H9 (cell line): ENCODE measurements around the gene LDHA. TPM values are rescaled to one million over a fixed set of nuclear protein-coding genes. Genes with fewer than 3 reads are reported as not detected.

Experiments used
- DNase-seq: peaks from one replicate; pipeline ENCODE4 v3.0.0-alpha.2; 2017
- H2AFZ ChIP-seq: one replicate; pipeline ENCODE4 v1.6.1; 2013; ENCODE audit warnings: mild to moderate bottlenecking, low read length, control low read depth, moderate library complexity
- H2AK5ac ChIP-seq: 2 replicates; pipeline ENCODE4 v1.6.1; 2013; ENCODE audit warnings: low read length, control low read depth, mixed read lengths; ENCODE audit not compliant: insufficient read length
- H2BK120ac ChIP-seq: one replicate; pipeline ENCODE4 v1.6.1; 2013; ENCODE audit warnings: low read depth, mild to moderate bottlenecking, low read length, control low read depth, inconsistent platforms; ENCODE audit not compliant: poor library complexity, severe bottlenecking
- H2BK12ac ChIP-seq: 2 replicates; pipeline ENCODE4 v1.6.1; 2013; ENCODE audit warnings: low read length, control low read depth, mixed read lengths, low read depth; ENCODE audit not compliant: insufficient read length
- H2BK15ac ChIP-seq: 2 replicates; pipeline ENCODE4 v1.6.1; 2013; ENCODE audit warnings: low read depth, low read length, control low read depth
- H2BK20ac ChIP-seq: one replicate; pipeline ENCODE4 v1.6.1; 2013; ENCODE audit warnings: low read depth, mild to moderate bottlenecking, low read length, control low read depth, inconsistent platforms; ENCODE audit not compliant: poor library complexity, severe bottlenecking
- H2BK5ac ChIP-seq: 2 replicates; pipeline ENCODE4 v1.6.1; 2013; ENCODE audit warnings: low read length, control low read depth, mixed read lengths; ENCODE audit not compliant: insufficient read length
- H3K14ac ChIP-seq: 2 replicates; pipeline ENCODE4 v1.6.1; 2013; ENCODE audit warnings: low read length, control low read depth; ENCODE audit not compliant: insufficient read depth
- H3K18ac ChIP-seq: 2 replicates; pipeline ENCODE4 v1.6.1; 2013; ENCODE audit warnings: low read depth, mild to moderate bottlenecking, mixed read lengths, low read length, control low read depth; ENCODE audit not compliant: insufficient read length
- H3K23ac ChIP-seq: 2 replicates; pipeline ENCODE4 v1.6.1; 2013; ENCODE audit warnings: low read length, control low read depth, mixed read lengths, low read depth; ENCODE audit not compliant: insufficient read length
- H3K23me2 ChIP-seq: 2 replicates; pipeline ENCODE4 v1.6.1; 2013; ENCODE audit warnings: low read depth, mild to moderate bottlenecking, mixed read lengths, low read length, control low read depth; ENCODE audit not compliant: insufficient read length, poor library complexity, severe bottlenecking
- H3K27ac ChIP-seq: 2 replicates; pipeline ENCODE4 v1.5.1; 2013; ENCODE audit warnings: low read length, control low read depth, mixed read lengths, low read depth; ENCODE audit not compliant: insufficient read length
- H3K27me3 ChIP-seq: 2 replicates; pipeline ENCODE4 v1.6.1; 2013; ENCODE audit warnings: low read length, control low read depth, inconsistent platforms; ENCODE audit not compliant: insufficient read depth
- H3K4ac ChIP-seq: 2 replicates; pipeline ENCODE4 v1.6.1; 2013; ENCODE audit warnings: low read depth, mild to moderate bottlenecking, control low read depth, inconsistent platforms, low read length, moderate library complexity
- H3K4me1 ChIP-seq: 2 replicates; pipeline ENCODE4 v1.6.1; 2013; ENCODE audit warnings: low read length, control low read depth, inconsistent platforms; ENCODE audit not compliant: insufficient read depth
- H3K4me2 ChIP-seq: 2 replicates; pipeline ENCODE4 v1.6.1; 2013; ENCODE audit warnings: low read length, control low read depth, mixed read lengths; ENCODE audit not compliant: insufficient read length, insufficient read depth
- H3K56ac ChIP-seq: 2 replicates; pipeline ENCODE4 v1.6.1; 2013; ENCODE audit warnings: low read depth, mild to moderate bottlenecking, mixed read lengths, low read length, control low read depth; ENCODE audit not compliant: insufficient read length
- H3K79me1 ChIP-seq: 2 replicates; pipeline ENCODE4 v1.6.1; 2013; ENCODE audit warnings: low read depth, mild to moderate bottlenecking, moderate library complexity, low read length, control low read depth, inconsistent platforms; ENCODE audit not compliant: insufficient read depth, poor library complexity, severe bottlenecking
- H3K79me2 ChIP-seq: 2 replicates; pipeline ENCODE4 v1.6.1; 2013; ENCODE audit warnings: low read length, control low read depth, inconsistent platforms; ENCODE audit not compliant: insufficient read depth
- H3K9ac ChIP-seq: 2 replicates; pipeline ENCODE4 v1.6.1; 2013; ENCODE audit warnings: low read length, control low read depth, mixed read lengths; ENCODE audit not compliant: insufficient read length; ENCODE audit errors: extremely low read depth
- H3K9me3 ChIP-seq: one replicate; pipeline ENCODE4 v1.6.1; 2013; ENCODE audit warnings: low read depth, low read length, inconsistent platforms; ENCODE audit not compliant: control insufficient read depth
- H3T11ph ChIP-seq: one replicate; pipeline ENCODE4 v1.6.1; 2013; ENCODE audit warnings: mild to moderate bottlenecking, low read length, control low read depth, inconsistent platforms
- H4K20me1 ChIP-seq: one replicate; pipeline ENCODE4 v1.6.1; 2013; ENCODE audit not compliant: control insufficient read depth, insufficient read length, insufficient read depth
- H4K5ac ChIP-seq: 2 replicates; pipeline ENCODE4 v1.6.1; 2013; ENCODE audit warnings: low read depth, mild to moderate bottlenecking, mixed read lengths, low read length, control low read depth; ENCODE audit not compliant: insufficient read length
- H4K8ac ChIP-seq: replicated peaks from 2 replicates; pipeline ENCODE4 v1.6.1; 2013; ENCODE audit warnings: low read length, control low read depth, mixed read lengths, low read depth; ENCODE audit not compliant: insufficient read length
- H4K91ac ChIP-seq: 2 replicates; pipeline ENCODE4 v1.6.1; 2013; ENCODE audit warnings: low read depth, mild to moderate bottlenecking, moderate library complexity, mixed read lengths, low read length, control low read depth; ENCODE audit not compliant: insufficient read length
- H3K27ac Mint-ChIP-seq, 3 experiments: 2 replicates in 2 of 3; 3 replicates in 1 of 3; pipeline ENCODE4 v1.8.0; 2020 to 2021; ENCODE audit warnings: mixed read lengths in 3 of 3, mild to moderate bottlenecking in 1 of 3, moderate library complexity in 1 of 3
- H3K27me3 Mint-ChIP-seq: 2 replicates; pipeline ENCODE4 v1.8.0; 2021; ENCODE audit warnings: low read depth, mild to moderate bottlenecking, moderate library complexity, mixed read lengths
- H3K36me3 Mint-ChIP-seq, 3 experiments: 2 replicates in 2 of 3; 3 replicates in 1 of 3; pipeline ENCODE4 v1.8.0; 2020 to 2021; ENCODE audit warnings: low read depth in 3 of 3, mixed read lengths in 3 of 3; ENCODE audit not compliant: insufficient read depth in 1 of 3
- H3K4me1 Mint-ChIP-seq, 2 experiments: 2 replicates each; pipeline ENCODE4 v1.8.0; 2020; ENCODE audit warnings: mixed read lengths in 2 of 2
- H3K4me3 Mint-ChIP-seq, 2 experiments: 2 replicates in 1 of 2; 3 replicates in 1 of 2; pipeline ENCODE4 v1.8.0; 2020 to 2021; ENCODE audit warnings: mild to moderate bottlenecking in 2 of 2, mixed read lengths in 2 of 2, moderate library complexity in 1 of 2
- H3K9me3 Mint-ChIP-seq, 2 experiments: 2 replicates in 1 of 2; 3 replicates in 1 of 2; pipeline ENCODE4 v1.8.0; 2020; ENCODE audit warnings: mild to moderate bottlenecking in 2 of 2, mixed read lengths in 2 of 2, moderate library complexity in 1 of 2
- WGBS: extraction: QIAGEN DNeasy Blood & Tissue Kit; methylation state at CpG from one replicate; pipeline ENCODE4 v1.1.7; 2013; ENCODE audit warnings: missing lambda C conversion rate, low lambda C conversion rate, mixed read lengths; ENCODE audit not compliant: insufficient read length; ENCODE audit errors: extremely low coverage; 5-methylcytosine and 5-hydroxymethylcytosine counted together
- total RNA-seq: library from RNA; stranded (reverse); gene quantifications from 2 replicates; pipeline ENCODE4 v1.2.1, GENCODE V29; 2021
- TF ChIP-seq, protein P1 (sequence below): fragments of 200-600 bp; sonication (generic); conservative IDR thresholded peaks from 3 replicates; pipeline ENCODE4 v1.8.0; 2021; ENCODE audit warnings: antibody characterized with exemption, mild to moderate bottlenecking

Gene LDHA
- total RNA-seq, 1 experiment from 2014 or later: 720 TPM

DNA sequence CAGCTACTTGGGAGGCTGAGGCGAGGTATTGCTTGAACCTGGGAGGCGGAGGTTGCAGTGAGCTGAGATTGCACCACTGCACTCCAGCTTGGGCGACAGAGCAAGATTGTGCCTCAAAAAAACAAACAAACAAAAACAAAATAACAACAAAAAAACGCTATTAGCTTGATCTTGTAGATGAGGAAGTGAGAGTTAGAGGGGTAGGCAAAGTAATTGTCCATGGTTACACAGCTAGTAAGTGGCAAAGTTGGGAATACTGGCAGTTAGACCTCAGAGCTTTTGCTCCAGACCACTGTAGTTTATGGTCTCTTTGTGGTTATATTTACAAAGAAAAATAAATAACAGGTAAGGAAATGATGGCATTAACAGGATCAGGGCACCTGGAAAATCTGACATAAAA lies 32.9 kb downstream of the LDHA start:
- Histone ChIP-seq H3K9ac (no peak overlapping the region), H2BK5ac (no peak overlapping the region), H4K5ac (no peak overlapping the region), H3K23me2 (no peaks in the 10 kb centered on the region), H3K9me3 (no peaks in the 10 kb centered on the region), H3K79me2 (no peaks in the 10 kb centered on the region), H2BK120ac (no peak overlapping the region), H3K4me1 (no peaks in the 10 kb centered on the region), H2BK12ac (no peak overlapping the region), H4K91ac (no peak overlapping the region), H2AK5ac (no peak overlapping the region), H3K18ac (no peak overlapping the region), H3K4me2 (no peak overlapping the region), H2BK20ac (no peak overlapping the region), H3K79me1 (no peaks in the 10 kb centered on the region), H3K14ac (no peak overlapping the region), H3K56ac (no peak overlapping the region), H3K4ac (no peak overlapping the region), H2BK15ac (no peak overlapping the region), H3T11ph (no peak overlapping the region), H2AFZ (no peak overlapping the region), H4K8ac (no peak overlapping the region), H3K23ac (no peak overlapping the region), H3K27me3 (no peaks in the 10 kb centered on the region), H3K27ac (no peak overlapping the region), H4K20me1 (no peaks in the 10 kb centered on the region)
- no peak for DNase-seq
- H3K36me3 Mint-ChIP-seq: no peaks in the 10 kb centered on the region
- H3K4me3 Mint-ChIP-seq: no peak overlapping the region
- H3K27me3 Mint-ChIP-seq: no peaks in the 10 kb centered on the region
- H3K4me1 Mint-ChIP-seq: no peaks in the 10 kb centered on the region
- no peaks in the 10 kb centered on the region for H3K9me3 Mint-ChIP-seq
- TF ChIP-seq, protein P1, sequence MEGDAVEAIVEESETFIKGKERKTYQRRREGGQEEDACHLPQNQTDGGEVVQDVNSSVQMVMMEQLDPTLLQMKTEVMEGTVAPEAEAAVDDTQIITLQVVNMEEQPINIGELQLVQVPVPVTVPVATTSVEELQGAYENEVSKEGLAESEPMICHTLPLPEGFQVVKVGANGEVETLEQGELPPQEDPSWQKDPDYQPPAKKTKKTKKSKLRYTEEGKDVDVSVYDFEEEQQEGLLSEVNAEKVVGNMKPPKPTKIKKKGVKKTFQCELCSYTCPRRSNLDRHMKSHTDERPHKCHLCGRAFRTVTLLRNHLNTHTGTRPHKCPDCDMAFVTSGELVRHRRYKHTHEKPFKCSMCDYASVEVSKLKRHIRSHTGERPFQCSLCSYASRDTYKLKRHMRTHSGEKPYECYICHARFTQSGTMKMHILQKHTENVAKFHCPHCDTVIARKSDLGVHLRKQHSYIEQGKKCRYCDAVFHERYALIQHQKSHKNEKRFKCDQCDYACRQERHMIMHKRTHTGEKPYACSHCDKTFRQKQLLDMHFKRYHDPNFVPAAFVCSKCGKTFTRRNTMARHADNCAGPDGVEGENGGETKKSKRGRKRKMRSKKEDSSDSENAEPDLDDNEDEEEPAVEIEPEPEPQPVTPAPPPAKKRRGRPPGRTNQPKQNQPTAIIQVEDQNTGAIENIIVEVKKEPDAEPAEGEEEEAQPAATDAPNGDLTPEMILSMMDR: no peak
- no peak overlapping the region for H3K27ac Mint-ChIP-seq
- no CpG with 5 or more reads among the region's 4 CpGs for WGBS
